IPS-20b (cell line): ENCODE measurements around the gene BORCS5.
"Not testable (repeated sequence)": the region's sequence is repeated elsewhere in the genome, so short reads cannot be mapped to it uniquely, and the experiment has no call there.

Source experiments
- H3K27ac ChIP-seq: one replicate; pipeline ENCODE4 v1.5.1; 2013; ENCODE audit warnings: low read length
- H3K27me3 ChIP-seq: 2 replicates; pipeline ENCODE4 v1.6.1; 2013; ENCODE audit warnings: mild to moderate bottlenecking, low read length, inconsistent platforms; ENCODE audit not compliant: insufficient read depth
- H3K36me3 ChIP-seq: 2 replicates; pipeline ENCODE4 v1.6.1; 2013; ENCODE audit warnings: low read depth, mild to moderate bottlenecking, inconsistent platforms, low read length, moderate library complexity; ENCODE audit not compliant: insufficient read depth
- H3K4me1 ChIP-seq: 2 replicates; pipeline ENCODE4 v1.6.1; 2013; ENCODE audit warnings: mild to moderate bottlenecking, control low read depth, inconsistent platforms, low read length, moderate library complexity; ENCODE audit not compliant: insufficient read depth
- H3K4me3 ChIP-seq: 2 replicates; pipeline ENCODE4 v1.5.1; 2013; ENCODE audit warnings: mild to moderate bottlenecking, low read length, inconsistent platforms
- H3K9ac ChIP-seq: 2 replicates; pipeline ENCODE4 v1.6.1; 2013; ENCODE audit warnings: low read depth, mild to moderate bottlenecking, inconsistent platforms, low read length, moderate library complexity
- H3K9me3 ChIP-seq: 2 replicates; pipeline ENCODE4 v1.6.1; 2013; ENCODE audit warnings: mild to moderate bottlenecking, low read depth, low read length, inconsistent platforms; ENCODE audit not compliant: insufficient read depth

The BORCS5 gene

GRCh38 chr12:12469386-12469785 lies 112.5 kb downstream of the BORCS5 start:
- Histone ChIP-seq H3K9ac (no peak overlapping the region), H3K27me3 (no peaks in the 10 kb centered on the region), H3K36me3 (peaks cover 8% of the 10 kb centered on the region; the same call in 1 of the 2 replicates), H3K27ac (no peak overlapping the region), H3K9me3 (peaks cover 9% of the 10 kb centered on the region; the same call in 1 of the 2 replicates), H3K4me1 (no peaks in the 10 kb centered on the region), H3K4me3 (no peak overlapping the region)

- Histone ChIP-seq H3K27me3 (no peaks in the 10 kb centered on the region), H3K9me3 (peaks cover 9% of the 10 kb centered on the region; the same call in 1 of the 2 replicates), H3K36me3 (peaks cover 22% of the 10 kb centered on the region), H3K4me1 (no peaks in the 10 kb centered on the region), H3K27ac (no peak overlapping the region), H3K9ac (no peak overlapping the region), H3K4me3 (no peak overlapping the region)
Measured at GRCh38 chr12:12470751-12471306, 114.0 kb downstream of the BORCS5 start.

- not testable (repeated sequence) for H3K4me1 ChIP-seq, H3K9me3 ChIP-seq, H3K27me3 ChIP-seq, H3K27ac ChIP-seq, H3K9ac ChIP-seq, H3K4me3 ChIP-seq
- peaks cover 37% of the 10 kb centered on the region for H3K36me3 ChIP-seq
Measured at GRCh38 chr12:12471982-12472961, 115.4 kb downstream of the BORCS5 start.

- no peak overlapping the region for H3K27ac ChIP-seq
- H3K36me3 ChIP-seq, result peaks cover 46% of the 10 kb centered on the region
- no peak overlapping the region for H3K4me3 ChIP-seq
- no peaks in the 10 kb centered on the region for H3K27me3 ChIP-seq
- H3K9me3 ChIP-seq, result peaks cover 9% of the 10 kb centered on the region; the same call in 1 of the 2 replicates
- no peak overlapping the region for H3K9ac ChIP-seq
- H3K4me1 ChIP-seq, result no peaks in the 10 kb centered on the region
Measured at GRCh38 chr12:12473223-12473622, 116.3 kb downstream of the BORCS5 start.

- Histone ChIP-seq H3K27ac (no peak overlapping the region), H3K9ac (no peak overlapping the region), H3K36me3 (peaks cover 59% of the 10 kb centered on the region), H3K4me1 (no peaks in the 10 kb centered on the region), H3K4me3 (no peak overlapping the region), H3K9me3 (peaks cover 9% of the 10 kb centered on the region; the same call in 1 of the 2 replicates), H3K27me3 (no peaks in the 10 kb centered on the region)
Measured at GRCh38 chr12:12474471-12474928, 117.6 kb downstream of the BORCS5 start.

GRCh38 chr12:12474931-12475795 lies 118.3 kb downstream of the BORCS5 start:
- H3K27ac ChIP-seq, result no peak overlapping the region
- H3K9ac ChIP-seq, result no peak overlapping the region
- H3K36me3 ChIP-seq, result peaks cover 66% of the 10 kb centered on the region
- H3K4me3 ChIP-seq, result no peak overlapping the region
- H3K4me1 ChIP-seq, result no peaks in the 10 kb centered on the region
- peaks cover 9% of the 10 kb centered on the region; the same call in 1 of the 2 replicates for H3K9me3 ChIP-seq
- no peaks in the 10 kb centered on the region for H3K27me3 ChIP-seq

GRCh38 chr12:12476857-12477531 lies 120.1 kb downstream of the BORCS5 start:
- no peaks in the 10 kb centered on the region for H3K9me3 ChIP-seq
- no peak overlapping the region for H3K9ac ChIP-seq
- H3K4me3 ChIP-seq, result no peak overlapping the region
- H3K27me3 ChIP-seq, result no peaks in the 10 kb centered on the region
- H3K27ac ChIP-seq, result no peak overlapping the region
- H3K36me3 ChIP-seq, result peaks cover 79% of the 10 kb centered on the region
- no peaks in the 10 kb centered on the region for H3K4me1 ChIP-seq

GRCh38 chr12:12477532-12477890 lies 120.6 kb downstream of the BORCS5 start:
- H3K27ac ChIP-seq, result no peak overlapping the region
- no peak overlapping the region for H3K4me3 ChIP-seq
- H3K36me3 ChIP-seq, result peaks cover 84% of the 10 kb centered on the region

GRCh38 chr12:12480074-12480473 lies 123.2 kb downstream of the BORCS5 start:
- no peak overlapping the region for H3K27ac ChIP-seq
- H3K36me3 ChIP-seq, result peaks cover 81% of the 10 kb centered on the region
- H3K9me3 ChIP-seq, result no peaks in the 10 kb centered on the region
- H3K4me3 ChIP-seq, result no peak overlapping the region
- no peaks in the 10 kb centered on the region for H3K27me3 ChIP-seq
- no peaks in the 10 kb centered on the region for H3K4me1 ChIP-seq
- H3K9ac ChIP-seq, result no peak overlapping the region

More at GRCh38 chr12:12477532-12477890, 120.6 kb downstream of the BORCS5 start:
- no peaks in the 10 kb centered on the region for H3K9me3 ChIP-seq
- no peaks in the 10 kb centered on the region for H3K4me1 ChIP-seq
- no peaks in the 10 kb centered on the region for H3K27me3 ChIP-seq
- no peak overlapping the region for H3K9ac ChIP-seq

- no peak overlapping the region for H3K4me3 ChIP-seq
- H3K36me3 ChIP-seq, result peaks cover 78% of the 10 kb centered on the region
- no peaks in the 10 kb centered on the region for H3K4me1 ChIP-seq
- no peaks in the 10 kb centered on the region for H3K27me3 ChIP-seq
- no peak overlapping the region for H3K27ac ChIP-seq
- H3K9ac ChIP-seq, result no peak overlapping the region
- H3K9me3 ChIP-seq, result no peaks in the 10 kb centered on the region
Measured at GRCh38 chr12:12481631-12482030, 124.8 kb downstream of the BORCS5 start.
